PC-9 (cell line): ENCODE data around the gene C19orf67. TPM values are rescaled to one million over a fixed set of nuclear protein-coding genes. Genes with fewer than 3 reads are reported as not detected.

Experiments
- BruUV-seq: library from RNA; stranded (reverse); fragments of 400-500 nt; replicated peaks from 2 replicates; lab custom pipeline; 2021; lab: Mats Ljungman, UMichigan
- CTCF ChIA-PET: fragments of 300-600 bp; sonication (Branson Sonifier 250); formaldehyde crosslinking; loops from one replicate; lab custom pipeline; 2022; ENCODE audit warnings: antibody characterized with exemption; lab: Charles Lee
- POLR2A ChIA-PET: fragments of 300-600 bp; sonication (Branson Sonifier 250); formaldehyde crosslinking; loops from one replicate; lab custom pipeline; 2022; ENCODE audit warnings: antibody characterized with exemption; ENCODE audit not compliant: unreplicated experiment; lab: Charles Lee
- DNase-seq, 2 experiments: peaks; one replicate each; pipeline versions ENCODE4 v3.0.0 to v3.0.0-alpha.2; 2015 to 2022; ENCODE audit warnings: mixed read lengths in 1 of 2
- H2AFZ ChIP-seq: fragments of 200-600 bp; sonication (generic); 2 replicates; pipeline ENCODE4 v1.8.1; 2017; ENCODE audit warnings: antibody characterized with exemption
- H3F3A ChIP-seq: fragments of 200-600 bp; sonication (generic); 2 replicates; pipeline ENCODE4 v1.8.1; 2017; ENCODE audit warnings: antibody characterized with exemption, mild to moderate bottlenecking, low read depth; ENCODE audit not compliant: insufficient read depth
- H3K27ac ChIP-seq: fragments of 200-600 bp; sonication (generic); 2 replicates; pipeline ENCODE4 v1.6.1; 2016; ENCODE audit warnings: mixed run types
- H3K27me3 ChIP-seq: fragments of 200-600 bp; sonication (generic); 2 replicates; pipeline ENCODE4 v1.6.1; 2016; ENCODE audit warnings: low read depth, mixed run types; ENCODE audit not compliant: insufficient read depth
- H3K36me3 ChIP-seq: fragments of 200-600 bp; sonication (generic); 2 replicates; pipeline ENCODE4 v1.6.1; 2016; ENCODE audit warnings: low read depth, mixed run types
- H3K4me1 ChIP-seq: fragments of 200-600 bp; sonication (generic); replicated peaks from 2 replicates; pipeline ENCODE4 v1.6.1; 2016; ENCODE audit warnings: mixed run types; ENCODE audit not compliant: insufficient read depth
- H3K4me2 ChIP-seq: fragments of 200-600 bp; sonication (generic); 2 replicates; pipeline ENCODE4 v1.6.1; 2017; ENCODE audit warnings: mixed run types
- H3K4me3 ChIP-seq: fragments of 200-600 bp; sonication (generic); 2 replicates; pipeline ENCODE4 v1.6.1; 2016; ENCODE audit warnings: mixed run types
- H3K79me2 ChIP-seq: fragments of 200-600 bp; sonication (generic); 2 replicates; pipeline ENCODE4 v1.6.1; 2017; ENCODE audit warnings: low read depth, mixed run types
- H3K9me2 ChIP-seq: fragments of 200-600 bp; sonication (generic); 2 replicates; pipeline ENCODE4 v1.8.1; 2017; ENCODE audit warnings: mild to moderate bottlenecking; ENCODE audit not compliant: insufficient read depth
- H3K9me3 ChIP-seq: fragments of 200-600 bp; sonication (generic); 2 replicates; pipeline ENCODE4 v1.8.1; 2016; ENCODE audit warnings: low read depth; ENCODE audit not compliant: insufficient read depth
- H4K20me1 ChIP-seq: fragments of 200-600 bp; sonication (generic); 2 replicates; pipeline ENCODE4 v1.8.1; 2017; ENCODE audit not compliant: insufficient read depth
- EZH2 ChIP-seq: fragments of 200-600 bp; sonication (generic); IDR thresholded peaks from 2 replicates; pipeline ENCODE4 v1.8.0; 2017; ENCODE audit warnings: antibody characterized with exemption, low read depth
- intact Hi-C: fragments of 100-400 bp; cut with micrococcal nuclease; formaldehyde crosslinking; loops from one replicate; pipeline ENCODE4 v1.10.0; 2022; ENCODE audit not compliant: unreplicated experiment
- total RNA-seq: library from RNA; stranded (reverse); gene quantifications from 2 replicates; pipeline ENCODE4 v1.2.3, GENCODE V29; 2021
- TF ChIP-seq, protein P1 (sequence below): fragments of 200-600 bp; sonication (generic); conservative IDR thresholded peaks from 2 replicates; pipeline ENCODE4 v1.6.1; 2017; ENCODE audit warnings: mixed run types, antibody characterized with exemption, mild to moderate bottlenecking, moderate library complexity

Gene C19orf67
- total RNA-seq, 1 experiment from 2014 or later = not detected

DNA sequence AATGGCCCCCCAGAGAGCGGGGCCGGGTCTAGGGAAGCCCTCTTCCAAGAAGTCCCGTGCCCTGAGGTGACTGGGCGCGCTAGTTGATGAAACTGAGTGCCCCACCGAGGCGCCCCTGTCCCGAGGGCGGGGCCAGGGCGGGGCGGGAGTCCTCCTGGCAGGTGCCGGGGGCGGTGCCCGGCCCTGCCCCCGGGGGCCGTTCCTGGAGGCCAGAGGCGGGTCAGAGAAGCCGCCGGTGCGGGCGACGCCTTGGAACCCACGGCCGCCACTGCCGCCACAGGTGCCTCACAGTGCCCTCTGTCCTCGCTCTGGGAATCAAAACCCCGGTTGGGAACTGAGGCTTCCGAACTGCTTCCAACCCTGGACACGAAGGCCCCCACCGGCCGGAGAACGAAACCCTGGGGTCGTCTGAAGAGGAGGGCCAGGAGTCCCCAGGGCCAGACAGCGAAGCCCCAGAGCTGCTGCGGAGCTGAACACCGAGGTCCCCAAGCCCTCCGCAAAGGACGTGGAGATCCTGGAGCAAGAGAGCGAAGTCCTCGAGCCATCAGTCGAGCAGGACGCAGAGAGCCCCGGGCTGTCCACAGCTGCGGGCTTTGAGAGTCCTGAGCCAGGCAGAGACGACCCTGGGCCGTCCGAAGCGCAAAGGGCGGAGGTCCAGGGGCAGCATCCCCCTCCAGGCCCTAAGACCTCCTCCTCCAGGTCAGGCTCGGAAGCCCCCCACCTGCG lies 12.9 kb downstream of the C19orf67 start, which contains the start of gene MISP3:
MISP3 (plus strand) TSS at position 252 of the 726 bp plus-strand sequence. CDS start 524 bp downstream, outside the sequence.
- no peaks in the 10 kb centered on the region for H3K79me2 ChIP-seq
- H3K9me2 ChIP-seq = no peaks in the 10 kb centered on the region
- ChIA-PET CTCF (interaction anchor here (0.5 kb wide), 1 partner anchor 188 kb away, joined by 5 read pairs; no protein-coding TSS in a partner anchor), POLR2A (no interaction called here)
- intact Hi-C loops = loop anchor here (1.0 to 5.0 kb wide), 5 partner anchors 40 to 475 kb away; partner anchors contain the start of genes IL27RA and RFX1
- no peak for TF ChIP-seq EZH2
- TF ChIP-seq, protein P1, sequence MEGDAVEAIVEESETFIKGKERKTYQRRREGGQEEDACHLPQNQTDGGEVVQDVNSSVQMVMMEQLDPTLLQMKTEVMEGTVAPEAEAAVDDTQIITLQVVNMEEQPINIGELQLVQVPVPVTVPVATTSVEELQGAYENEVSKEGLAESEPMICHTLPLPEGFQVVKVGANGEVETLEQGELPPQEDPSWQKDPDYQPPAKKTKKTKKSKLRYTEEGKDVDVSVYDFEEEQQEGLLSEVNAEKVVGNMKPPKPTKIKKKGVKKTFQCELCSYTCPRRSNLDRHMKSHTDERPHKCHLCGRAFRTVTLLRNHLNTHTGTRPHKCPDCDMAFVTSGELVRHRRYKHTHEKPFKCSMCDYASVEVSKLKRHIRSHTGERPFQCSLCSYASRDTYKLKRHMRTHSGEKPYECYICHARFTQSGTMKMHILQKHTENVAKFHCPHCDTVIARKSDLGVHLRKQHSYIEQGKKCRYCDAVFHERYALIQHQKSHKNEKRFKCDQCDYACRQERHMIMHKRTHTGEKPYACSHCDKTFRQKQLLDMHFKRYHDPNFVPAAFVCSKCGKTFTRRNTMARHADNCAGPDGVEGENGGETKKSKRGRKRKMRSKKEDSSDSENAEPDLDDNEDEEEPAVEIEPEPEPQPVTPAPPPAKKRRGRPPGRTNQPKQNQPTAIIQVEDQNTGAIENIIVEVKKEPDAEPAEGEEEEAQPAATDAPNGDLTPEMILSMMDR = peak; percentile 53
- H3K36me3 ChIP-seq = no peaks in the 10 kb centered on the region
- DNase-seq = peak; percentile 48 to 81
- H3K4me2 ChIP-seq = peak within 1 kb of the TSS; percentile 100
- peak within 1 kb of the TSS; percentile 90 for H2AFZ ChIP-seq
- no peaks in the 10 kb centered on the region for H3K9me3 ChIP-seq
- 0 out of 2 replicates have a peak, but pooled peaks cover 10% of the 10 kb centered on the region for H3K4me1 ChIP-seq
- H3K27me3 ChIP-seq = no peaks in the 10 kb centered on the region
- no peaks in the 10 kb centered on the region for H4K20me1 ChIP-seq
- H3K27ac ChIP-seq = no peak within 1 kb of the TSS
- BruUV-seq = no TSS peak
- H3F3A ChIP-seq = peaks cover 29% of the 10 kb centered on the region
- peak within 1 kb of the TSS; percentile 72 for H3K4me3 ChIP-seq

DNA sequence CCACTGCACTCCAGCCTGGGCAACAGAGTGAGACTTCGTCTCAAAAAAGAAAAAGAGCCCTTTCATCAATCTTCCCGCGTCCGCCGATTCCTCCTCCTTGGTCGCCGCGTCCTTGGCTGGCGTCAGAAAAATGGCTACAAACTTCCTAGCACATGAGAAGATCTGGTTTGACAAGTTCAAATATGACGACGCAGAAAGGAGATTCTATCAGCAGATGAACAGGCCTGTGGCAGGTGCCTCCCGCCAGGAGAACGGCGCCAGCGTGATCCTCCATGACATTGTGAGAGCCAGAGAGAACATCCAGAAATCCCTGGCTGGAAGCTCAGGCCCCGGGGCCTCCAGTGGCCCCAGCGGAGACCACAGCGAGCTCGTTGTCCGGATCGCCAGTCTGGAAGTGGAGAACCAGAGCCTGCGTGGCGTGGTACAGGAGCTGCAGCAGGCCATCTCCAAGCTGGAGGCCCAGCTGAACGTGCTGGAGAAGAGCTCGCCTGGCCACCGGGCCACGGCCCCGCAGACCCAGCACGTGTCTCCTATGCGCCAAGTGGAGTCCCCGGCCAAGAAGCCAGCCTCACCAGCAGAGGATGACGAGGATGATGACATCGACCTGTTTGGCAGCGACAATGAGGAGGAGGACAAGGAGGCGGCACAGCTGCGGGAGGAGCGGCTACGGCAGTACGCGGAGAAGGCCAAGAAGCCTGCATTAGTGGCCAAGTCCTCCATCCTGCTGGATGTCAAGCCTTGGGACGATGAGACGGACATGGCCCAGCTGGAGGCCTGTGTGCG lies 15.1 kb downstream of the C19orf67 start:
- TF ChIP-seq, protein P1 = no peak
- no peak for TF ChIP-seq EZH2
- POLR2A ChIA-PET = no interaction called here
- Histone ChIP-seq H3K4me1 (0 out of 2 replicates have a peak, but pooled peaks cover 10% of the 10 kb centered on the region), H3K4me3 (no peak overlapping the region), H3K27ac (no peak overlapping the region), H3F3A (peaks cover 23% of the 10 kb centered on the region), H3K27me3 (no peaks in the 10 kb centered on the region), H3K36me3 (no peaks in the 10 kb centered on the region), H3K9me2 (no peaks in the 10 kb centered on the region), H3K79me2 (no peaks in the 10 kb centered on the region), H3K9me3 (no peaks in the 10 kb centered on the region), H4K20me1 (no peaks in the 10 kb centered on the region), H2AFZ (no peak overlapping the region), H3K4me2 (no peak overlapping the region)
- no peak for DNase-seq
- BruUV-seq = no TSS peak
- intact Hi-C loops = loop anchor here (5.0 kb wide), 2 partner anchors 38 to 473 kb away; partner anchors contain the start of gene IL27RA
- CTCF ChIA-PET = no interaction called here

- peaks cover 19% of the 10 kb centered on the region for H3K4me1 ChIP-seq
- H3K79me2 ChIP-seq = no peaks in the 10 kb centered on the region
- no peaks in the 10 kb centered on the region for H3K9me3 ChIP-seq
- no peaks in the 10 kb centered on the region for H3K9me2 ChIP-seq
- no peak for TF ChIP-seq EZH2
- TF ChIP-seq, protein P1 = no peak
- DNase-seq = no peak
- H3K4me3 ChIP-seq = no peak overlapping the region
- H4K20me1 ChIP-seq = no peaks in the 10 kb centered on the region
- H3K27me3 ChIP-seq = no peaks in the 10 kb centered on the region
- ChIA-PET CTCF (no interaction called here), POLR2A (no interaction called here)
- no TSS peak for BruUV-seq
- H2AFZ ChIP-seq = no peak overlapping the region
- H3K4me2 ChIP-seq = no peak overlapping the region
- no peaks in the 10 kb centered on the region for H3K36me3 ChIP-seq
- no peak overlapping the region for H3K27ac ChIP-seq
- intact Hi-C loops = no loop called here
- peaks cover 14% of the 10 kb centered on the region; the same call in 1 of the 2 replicates for H3F3A ChIP-seq
These were observed 19.4 kb downstream of the C19orf67 start for GRCh38 chr19:14066134-14066533.
